Uterus (tissue), 2 donors: ENCODE results near the gene ANKLE1.

Experiments used
- CTCF ChIP-seq, 4 experiments: fragments of 200-600 bp in 2 of 4; fragments of 450-650 bp in 2 of 4; sonication (generic) in 2 of 4; IDR thresholded peaks; one replicate each; pipeline ENCODE4 v1.5.1; 2016 to 2019; ENCODE audit warnings: antibody characterized with exemption in 4 of 4, mild to moderate bottlenecking in 2 of 4, moderate library complexity in 1 of 4
- POLR2A ChIP-seq, 2 donors: fragments of 450-650 bp; IDR thresholded peaks; one replicate each; pipeline ENCODE4 v1.6.1; 2016; ENCODE audit warnings: antibody characterized with exemption in 2 of 2, mild to moderate bottlenecking in 1 of 2, moderate library complexity in 1 of 2

- TF ChIP-seq CTCF (IDR thresholded peaks at IDR 0.05) (no peak), POLR2A (IDR thresholded peaks at IDR 0.05) (no peak)
These were observed 19.4 kb downstream of the ANKLE1 start for GRCh38 chr19:17300992-17301619.
